Measurements from ENCODE around the gene SLC6A4. TPM values are rescaled to one million over a fixed set of nuclear protein-coding genes. Genes with fewer than 3 reads are reported as not detected.

SLC6A4 gene
- total and polyA plus RNA-seq, 4 experiments from 2014 or later = not detected

GRCh38 chr17:30186761-30187160 lies 48.7 kb downstream of the SLC6A4 start:
- H3K9me3 ChIP-seq (ENCODE audit: control insufficient read depth in 1 of 2, low read length in 2 of 2) = no peaks in the 10 kb centered on the region
- CTCF ChIA-PET (ENCODE audit: partially characterized antibody) = no interaction called here
- peaks cover 10% of the 10 kb centered on the region for H3K36me3 ChIP-seq (ENCODE audit: insufficient read depth, low read length)
- H3K4me3 ChIP-seq (ENCODE audit: low read length in 2 of 2) = no peak overlapping the region
- H3K27ac ChIP-seq (ENCODE audit: low read depth, low read length) = no peak overlapping the region
- Mint-ChIP-seq H3K27me3 (no peaks in the 10 kb centered on the region), H3K9me3 (no peaks in the 10 kb centered on the region), H3K4me3 (no peak overlapping the region), H3K27ac (peak overlapping the region in 2 of 7 donors; percentile 5 to 25), H3K4me1 (peaks cover 0 to 2% (median 0%) of the 10 kb centered on the region in 4 donors), H3K36me3 (peaks cover 27 to 31% of the 10 kb centered on the region in 2 donors)
- no peak for DNase-seq
- POLR2A ChIA-PET (ENCODE audit: partially characterized antibody) = no interaction called here
- no peaks in the 10 kb centered on the region for H3K4me1 ChIP-seq (ENCODE audit: insufficient read depth, low read length)
- intact Hi-C loops (cut with micrococcal nuclease) = no loop called here
- no peaks in the 10 kb centered on the region for H3K27me3 ChIP-seq (ENCODE audit: insufficient read depth, low read length)

GRCh38 chr17:30176855-30177254 lies 58.6 kb downstream of the SLC6A4 start:
- H3K27ac ChIP-seq (ENCODE audit: low read depth, low read length) = no peak overlapping the region
- H3K27ac Mint-ChIP-seq = peak overlapping the region in 2 of 7 donors; percentile 43 to 60
- no peaks in the 10 kb centered on the region for H3K9me3 ChIP-seq (ENCODE audit: control insufficient read depth in 1 of 2, low read length in 2 of 2)
- no peaks in the 10 kb centered on the region for H3K4me1 ChIP-seq (ENCODE audit: insufficient read depth, low read length)
- no peaks in the 10 kb centered on the region for H3K9me3 Mint-ChIP-seq
- H3K4me3 ChIP-seq (ENCODE audit: low read length in 2 of 2) = no peak overlapping the region
- no peaks in the 10 kb centered on the region for H3K27me3 ChIP-seq (ENCODE audit: insufficient read depth, low read length)
- no peak for DNase-seq
- ChIA-PET CTCF (ENCODE audit: partially characterized antibody) (no interaction called here), POLR2A (ENCODE audit: partially characterized antibody) (no interaction called here)
- intact Hi-C loops (cut with micrococcal nuclease) = no loop called here
- no peak overlapping the region for H3K4me3 Mint-ChIP-seq
- peaks cover 0 to 7% (median 2%) of the 10 kb centered on the region in 4 donors for H3K4me1 Mint-ChIP-seq
- no peaks in the 10 kb centered on the region for H3K27me3 Mint-ChIP-seq
- H3K36me3 Mint-ChIP-seq = peaks cover 50 to 59% of the 10 kb centered on the region in 2 donors
- H3K36me3 ChIP-seq (ENCODE audit: insufficient read depth, low read length) = peaks cover 21% of the 10 kb centered on the region

GRCh38 chr17:30174556-30174955 lies 60.9 kb downstream of the SLC6A4 start:
- H3K4me3 Mint-ChIP-seq = no peak overlapping the region
- Histone ChIP-seq H3K36me3 (ENCODE audit: insufficient read depth, low read length) (peaks cover 3% of the 10 kb centered on the region), H3K9me3 (ENCODE audit: control insufficient read depth in 1 of 2, low read length in 2 of 2) (no peaks in the 10 kb centered on the region), H3K27ac (ENCODE audit: low read depth, low read length) (no peak overlapping the region), H3K4me3 (ENCODE audit: low read length in 2 of 2) (no peak overlapping the region), H3K4me1 (ENCODE audit: insufficient read depth, low read length) (no peaks in the 10 kb centered on the region), H3K27me3 (ENCODE audit: insufficient read depth, low read length) (no peaks in the 10 kb centered on the region)
- POLR2A ChIA-PET (ENCODE audit: partially characterized antibody) = no interaction called here
- CTCF ChIA-PET (ENCODE audit: partially characterized antibody) = no interaction called here
- H3K4me1 Mint-ChIP-seq = peaks cover 5 to 14% (median 9%) of the 10 kb centered on the region in 4 donors
- H3K9me3 Mint-ChIP-seq = no peaks in the 10 kb centered on the region
- H3K27me3 Mint-ChIP-seq = no peaks in the 10 kb centered on the region
- DNase-seq = no peak
- intact Hi-C loops (cut with micrococcal nuclease) = no loop called here
- H3K27ac Mint-ChIP-seq = peak overlapping the region in 2 of 7 donors; percentile 8 to 51
- H3K36me3 Mint-ChIP-seq = peaks cover 39 to 51% of the 10 kb centered on the region in 2 donors

- H3K27ac ChIP-seq (ENCODE audit: low read depth, low read length) = no peak overlapping the region
- H3K36me3 ChIP-seq (ENCODE audit: insufficient read depth, low read length) = peaks cover 3% of the 10 kb centered on the region
- DNase-seq = no peak
- ChIA-PET CTCF (ENCODE audit: partially characterized antibody) (no interaction called here), POLR2A (ENCODE audit: partially characterized antibody) (no interaction called here)
- Mint-ChIP-seq H3K4me1 (peaks cover 5 to 16% (median 9%) of the 10 kb centered on the region in 4 donors), H3K27ac (no peak overlapping the region), H3K4me3 (no peak overlapping the region), H3K9me3 (no peaks in the 10 kb centered on the region), H3K27me3 (no peaks in the 10 kb centered on the region), H3K36me3 (peaks cover 33 to 48% of the 10 kb centered on the region in 2 donors)
- H3K4me1 ChIP-seq (ENCODE audit: insufficient read depth, low read length) = no peaks in the 10 kb centered on the region
- no peaks in the 10 kb centered on the region for H3K9me3 ChIP-seq (ENCODE audit: control insufficient read depth in 1 of 2, low read length in 2 of 2)
- H3K27me3 ChIP-seq (ENCODE audit: insufficient read depth, low read length) = no peaks in the 10 kb centered on the region
- no peak overlapping the region for H3K4me3 ChIP-seq (ENCODE audit: low read length in 2 of 2)
- intact Hi-C loops (cut with micrococcal nuclease) = no loop called here
Measured at GRCh38 chr17:30173649-30174048, 61.8 kb downstream of the SLC6A4 start.

GRCh38 chr17:30172560-30172959 lies 62.9 kb downstream of the SLC6A4 start:
- no peak for DNase-seq
- POLR2A ChIA-PET (ENCODE audit: partially characterized antibody) = no interaction called here
- H3K4me3 Mint-ChIP-seq = no peak overlapping the region
- H3K27me3 Mint-ChIP-seq = no peaks in the 10 kb centered on the region
- H3K9me3 Mint-ChIP-seq = no peaks in the 10 kb centered on the region
- Histone ChIP-seq H3K9me3 (ENCODE audit: control insufficient read depth in 1 of 2, low read length in 2 of 2) (no peaks in the 10 kb centered on the region), H3K4me1 (ENCODE audit: insufficient read depth, low read length) (no peaks in the 10 kb centered on the region), H3K27ac (ENCODE audit: low read depth, low read length) (no peak overlapping the region), H3K4me3 (ENCODE audit: low read length in 2 of 2) (no peak overlapping the region), H3K27me3 (ENCODE audit: insufficient read depth, low read length) (no peaks in the 10 kb centered on the region), H3K36me3 (ENCODE audit: insufficient read depth, low read length) (peaks cover 3% of the 10 kb centered on the region)
- CTCF ChIA-PET (ENCODE audit: partially characterized antibody) = no interaction called here
- no peak overlapping the region for H3K27ac Mint-ChIP-seq
- intact Hi-C loops (cut with micrococcal nuclease) = no loop called here
- peaks cover 5 to 16% (median 9%) of the 10 kb centered on the region in 4 donors for H3K4me1 Mint-ChIP-seq
- peaks cover 26 to 38% of the 10 kb centered on the region in 2 donors for H3K36me3 Mint-ChIP-seq

- Mint-ChIP-seq H3K36me3 (peaks cover 26 to 28% of the 10 kb centered on the region in 2 donors), H3K4me3 (peak overlapping the region in 1 of 8 donors; percentile 3), H3K9me3 (no peaks in the 10 kb centered on the region), H3K27ac (peak overlapping the region in 1 of 7 donors; percentile 22), H3K4me1 (peaks cover 5 to 16% (median 12%) of the 10 kb centered on the region in 4 donors), H3K27me3 (no peaks in the 10 kb centered on the region)
- Histone ChIP-seq H3K27ac (ENCODE audit: low read depth, low read length) (no peak overlapping the region), H3K4me1 (ENCODE audit: insufficient read depth, low read length) (no peaks in the 10 kb centered on the region), H3K9me3 (ENCODE audit: control insufficient read depth in 1 of 2, low read length in 2 of 2) (no peaks in the 10 kb centered on the region), H3K36me3 (ENCODE audit: insufficient read depth, low read length) (peaks cover 3% of the 10 kb centered on the region), H3K4me3 (ENCODE audit: low read length in 2 of 2) (no peak overlapping the region), H3K27me3 (ENCODE audit: insufficient read depth, low read length) (no peaks in the 10 kb centered on the region)
- no peak for DNase-seq
- CTCF ChIA-PET (ENCODE audit: partially characterized antibody) = interaction anchor here (0.7 to 1.3 kb wide), 2 partner anchors 166 to 168 kb away, joined by 3 read pairs; no protein-coding TSS in a partner anchor
- POLR2A ChIA-PET (ENCODE audit: partially characterized antibody) = no interaction called here
- intact Hi-C loops (cut with micrococcal nuclease) = no loop called here
Measured at GRCh38 chr17:30170415-30170987, 65.0 kb downstream of the SLC6A4 start.

GRCh38 chr17:30165960-30166359 lies 69.5 kb downstream of the SLC6A4 start:
- intact Hi-C loops (cut with micrococcal nuclease) = loop anchor here (10.0 kb wide), 1 partner anchor 109 kb away; no protein-coding TSS in a partner anchor
- Histone ChIP-seq H3K4me1 (ENCODE audit: insufficient read depth, low read length) (no peaks in the 10 kb centered on the region), H3K27me3 (ENCODE audit: insufficient read depth, low read length) (no peaks in the 10 kb centered on the region), H3K4me3 (ENCODE audit: low read length in 2 of 2) (no peak overlapping the region), H3K27ac (ENCODE audit: low read depth, low read length) (no peak overlapping the region), H3K9me3 (ENCODE audit: control insufficient read depth in 1 of 2, low read length in 2 of 2) (no peaks in the 10 kb centered on the region), H3K36me3 (ENCODE audit: insufficient read depth, low read length) (no peaks in the 10 kb centered on the region)
- no peak for DNase-seq
- CTCF ChIA-PET (ENCODE audit: partially characterized antibody) = interaction anchor here (1.1 kb wide), 1 partner anchor 61 kb away, joined by 3 read pairs; no protein-coding TSS in a partner anchor
- Mint-ChIP-seq H3K9me3 (no peaks in the 10 kb centered on the region), H3K4me1 (peaks cover 10 to 14% (median 13%) of the 10 kb centered on the region in 4 donors), H3K4me3 (no peak overlapping the region), H3K27me3 (no peaks in the 10 kb centered on the region), H3K27ac (peak overlapping the region in 1 of 7 donors; percentile 72), H3K36me3 (peaks cover 27 to 30% of the 10 kb centered on the region in 2 donors)
- POLR2A ChIA-PET (ENCODE audit: partially characterized antibody) = no interaction called here

Data from CD4-positive, alpha-beta memory T cell (primary cell).